GM21723 (cell line): ENCODE measurements around the gene MYO10.
"Not testable (repeated sequence)": the region's sequence is repeated elsewhere in the genome, so short reads cannot be mapped to it uniquely, and the experiment has no call there.

ENCODE experiments used
- ATAC-seq: cut with Tn5 transposase; IDR thresholded peaks from one replicate; pipeline ENCODE4 v1.9.1; 2021; ENCODE audit warnings: mild to moderate bottlenecking, moderate library complexity; ENCODE audit not compliant: unreplicated experiment

MYO10 gene

GRCh38 chr5:16791036-16791705 lies 144.9 kb downstream of the MYO10 start:
- peak; percentile 68 for ATAC-seq

GRCh38 chr5:16788957-16789356 lies 147.1 kb downstream of the MYO10 start:
- ATAC-seq = no peak

- no peak for ATAC-seq
Measured at GRCh38 chr5:16787278-16787677, 148.8 kb downstream of the MYO10 start.

GRCh38 chr5:16784843-16785791 lies 151.0 kb downstream of the MYO10 start:
- ATAC-seq = peak; percentile 95

- ATAC-seq = no peak
Measured at GRCh38 chr5:16784088-16784487, 152.0 kb downstream of the MYO10 start.

GRCh38 chr5:16781828-16782626 lies 154.1 kb downstream of the MYO10 start:
- no peak for ATAC-seq

- ATAC-seq = no peak
Measured at GRCh38 chr5:16780325-16780724, 155.8 kb downstream of the MYO10 start.

GRCh38 chr5:16777432-16777831 lies 158.7 kb downstream of the MYO10 start:
- no peak for ATAC-seq

- no peak for ATAC-seq
Measured at GRCh38 chr5:16776611-16777251, 159.4 kb downstream of the MYO10 start.

GRCh38 chr5:16774806-16775205 lies 161.3 kb downstream of the MYO10 start:
- ATAC-seq = no peak

GRCh38 chr5:16773991-16774390 lies 162.1 kb downstream of the MYO10 start:
- no peak for ATAC-seq

- ATAC-seq = no peak
Measured at GRCh38 chr5:16772556-16772955, 163.5 kb downstream of the MYO10 start.

GRCh38 chr5:16768184-16768583 lies 167.9 kb downstream of the MYO10 start:
- no peak for ATAC-seq

GRCh38 chr5:16763211-16763610 lies 172.9 kb downstream of the MYO10 start:
- no peak for ATAC-seq

GRCh38 chr5:16759147-16759773 lies 176.8 kb downstream of the MYO10 start:
- peak; percentile 92 for ATAC-seq

- no peak for ATAC-seq
Measured at GRCh38 chr5:16757989-16758501, 178.0 kb downstream of the MYO10 start.

- not testable (repeated sequence) for ATAC-seq
Measured at GRCh38 chr5:16757577-16757976, 178.5 kb downstream of the MYO10 start.

- ATAC-seq = no peak
Measured at GRCh38 chr5:16757146-16757545, 178.9 kb downstream of the MYO10 start.

- no peak for ATAC-seq
Measured at GRCh38 chr5:16756692-16757091, 179.4 kb downstream of the MYO10 start.

- no peak for ATAC-seq
Measured at GRCh38 chr5:16755641-16756040, 180.4 kb downstream of the MYO10 start.
